Fibroblast of lung (primary cell): ENCODE data around the gene ZNF608. TPM values are rescaled to one million over a fixed set of nuclear protein-coding genes. Genes with fewer than 3 reads are reported as not detected.

ENCODE experiments used
- DNase-seq, 2 donors: peaks; one replicate each; pipeline versions ENCODE4 v3.0.0 to v3.0.0-alpha.2; 2010; ENCODE audit warnings: low read depth in 2 of 2
- H2AFZ ChIP-seq: 2 replicates; pipeline ENCODE4 v1.5.1; 2012; ENCODE audit warnings: low read length, control low read depth, inconsistent platforms
- H3K27ac ChIP-seq: 2 replicates; pipeline ENCODE4 v1.5.1; 2011; ENCODE audit warnings: low read length, control low read depth; ENCODE audit not compliant: insufficient read depth
- H3K27me3 ChIP-seq: 2 replicates; pipeline ENCODE4 v1.5.1; 2011; ENCODE audit warnings: mild to moderate bottlenecking, low read length; ENCODE audit not compliant: control insufficient read depth, insufficient read depth
- H3K36me3 ChIP-seq: 2 replicates; pipeline ENCODE4 v1.5.1; 2011; ENCODE audit warnings: low read length; ENCODE audit not compliant: control insufficient read depth, insufficient read depth
- H3K4me1 ChIP-seq: 2 replicates; pipeline ENCODE4 v1.5.1; 2011; ENCODE audit warnings: low read length; ENCODE audit not compliant: control insufficient read depth, insufficient read depth; ENCODE audit errors: extremely low read depth
- H3K4me2 ChIP-seq: 2 replicates; pipeline ENCODE4 v1.5.1; 2011; ENCODE audit warnings: low read length, control low read depth; ENCODE audit not compliant: insufficient read depth; ENCODE audit errors: extremely low read depth
- H3K4me3 ChIP-seq, 4 experiments: fragments of 200-600 bp in 1 of 4; sonication (generic) in 1 of 4; replicated peaks in 1 of 4; 2 replicates each; pipeline ENCODE4 v1.5.1; 2011 to 2016; ENCODE audit warnings: low read length in 4 of 4, low read depth in 3 of 4, mild to moderate bottlenecking in 3 of 4, control low read depth in 2 of 4, inconsistent platforms in 1 of 4, mixed read lengths in 1 of 4; ENCODE audit not compliant: insufficient read depth in 1 of 4; ENCODE audit errors: control extremely low read depth in 1 of 4
- H3K79me2 ChIP-seq: 2 replicates; pipeline ENCODE4 v1.5.1; 2012; ENCODE audit warnings: mild to moderate bottlenecking, low read length, inconsistent platforms; ENCODE audit not compliant: control insufficient read depth, insufficient read depth
- H3K9ac ChIP-seq: 2 replicates; pipeline ENCODE4 v1.5.1; 2011; ENCODE audit warnings: mild to moderate bottlenecking, low read length, control low read depth; ENCODE audit not compliant: insufficient read depth
- H3K9me3 ChIP-seq: 2 replicates; pipeline ENCODE4 v1.5.1; 2012; ENCODE audit warnings: low read depth, low read length; ENCODE audit not compliant: control insufficient read depth, insufficient read depth
- H4K20me1 ChIP-seq: 2 replicates; pipeline ENCODE4 v1.5.1; 2011; ENCODE audit warnings: low read length; ENCODE audit not compliant: control insufficient read depth, insufficient read depth; ENCODE audit errors: extremely low read depth
- EZH2 ChIP-seq: IDR thresholded peaks from 2 replicates; pipeline ENCODE4 v1.5.1; 2012; ENCODE audit warnings: low read length, control low read depth, mild to moderate bottlenecking; ENCODE audit errors: missing control alignments
- polyA plus RNA-seq, 2 donors: library from polyadenylated mRNA; depleted of rRNA in 1 of 2; stranded (reverse) in 1 of 2; unstranded in 1 of 2; fragments of >200 nt; gene quantifications; 2 replicates each; pipeline ENCODE4 v1.2.1, GENCODE V29; 2011 to 2012; ENCODE audit warnings: missing spikeins in 1 of 2
- total RNA-seq: library from RNA; depleted of rRNA; stranded (reverse); fragments of >200 nt; gene quantifications from 2 replicates; pipeline ENCODE4 v1.2.1, GENCODE V29; 2014
- TF ChIP-seq, protein P1 (sequence below), 2 donors: IDR thresholded peaks in 1 of 2; conservative IDR thresholded peaks in 1 of 2; 1 replicate in 1 of 2; 2 replicates in 1 of 2; pipeline ENCODE4 v1.5.1; 2011 to 2012; ENCODE audit warnings: low read length in 2 of 2, control low read depth in 1 of 2, inconsistent platforms in 1 of 2, low read depth in 1 of 2, mild to moderate bottlenecking in 1 of 2

The ZNF608 gene
- total and polyA plus RNA-seq, 2 donors (not counting 1 experiment from before 2014, with no cell fraction given) = 12.4 to 25.3 TPM

DNA sequence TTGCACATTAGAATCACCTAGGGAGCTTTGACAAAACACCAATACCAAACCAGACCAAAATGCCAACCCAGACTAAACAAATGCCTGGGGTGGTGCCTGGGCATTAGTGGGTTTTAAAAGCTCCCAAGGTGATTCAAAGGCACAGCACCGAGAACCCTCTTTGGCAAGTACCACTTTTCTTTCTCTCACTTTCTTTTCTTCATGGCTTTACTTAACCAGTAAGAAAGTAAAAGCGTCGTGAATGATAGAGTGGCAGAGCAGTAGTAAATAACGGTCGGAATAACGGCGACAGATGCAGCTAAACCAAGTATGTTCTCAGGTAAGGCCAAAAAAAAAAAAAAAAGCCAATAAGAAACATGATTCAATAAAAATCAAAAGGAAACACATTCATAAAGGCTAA is 49.5 kb downstream of the ZNF608 start:
- peaks cover 29% of the 10 kb centered on the region for H3K4me1 ChIP-seq
- no peak for DNase-seq
- no peaks in the 10 kb centered on the region for H3K27me3 ChIP-seq
- no peak overlapping the region for H3K27ac ChIP-seq
- H3K9me3 ChIP-seq = no peaks in the 10 kb centered on the region
- no peaks in the 10 kb centered on the region for H4K20me1 ChIP-seq
- no peak overlapping the region for H3K4me3 ChIP-seq
- TF ChIP-seq, protein P1, sequence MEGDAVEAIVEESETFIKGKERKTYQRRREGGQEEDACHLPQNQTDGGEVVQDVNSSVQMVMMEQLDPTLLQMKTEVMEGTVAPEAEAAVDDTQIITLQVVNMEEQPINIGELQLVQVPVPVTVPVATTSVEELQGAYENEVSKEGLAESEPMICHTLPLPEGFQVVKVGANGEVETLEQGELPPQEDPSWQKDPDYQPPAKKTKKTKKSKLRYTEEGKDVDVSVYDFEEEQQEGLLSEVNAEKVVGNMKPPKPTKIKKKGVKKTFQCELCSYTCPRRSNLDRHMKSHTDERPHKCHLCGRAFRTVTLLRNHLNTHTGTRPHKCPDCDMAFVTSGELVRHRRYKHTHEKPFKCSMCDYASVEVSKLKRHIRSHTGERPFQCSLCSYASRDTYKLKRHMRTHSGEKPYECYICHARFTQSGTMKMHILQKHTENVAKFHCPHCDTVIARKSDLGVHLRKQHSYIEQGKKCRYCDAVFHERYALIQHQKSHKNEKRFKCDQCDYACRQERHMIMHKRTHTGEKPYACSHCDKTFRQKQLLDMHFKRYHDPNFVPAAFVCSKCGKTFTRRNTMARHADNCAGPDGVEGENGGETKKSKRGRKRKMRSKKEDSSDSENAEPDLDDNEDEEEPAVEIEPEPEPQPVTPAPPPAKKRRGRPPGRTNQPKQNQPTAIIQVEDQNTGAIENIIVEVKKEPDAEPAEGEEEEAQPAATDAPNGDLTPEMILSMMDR (conservative IDR thresholded peaks at IDR 0.05 in 1 of 2, IDR thresholded peaks at IDR 0.05 in 1 of 2; ENCODE audit: low read depth in 1 of 2, low read length in 2 of 2) = no peak
- TF ChIP-seq EZH2 = no peak
- no peaks in the 10 kb centered on the region for H3K36me3 ChIP-seq
- no peak overlapping the region for H3K4me2 ChIP-seq
- peaks cover 9% of the 10 kb centered on the region for H3K79me2 ChIP-seq
- H3K9ac ChIP-seq = no peak overlapping the region
- no peak overlapping the region for H2AFZ ChIP-seq
